ENCODE results near the gene CSNK1G2. TPM values are rescaled to one million over a fixed set of nuclear protein-coding genes. Genes with fewer than 3 reads are reported as not detected.

The CSNK1G2 gene
- polyA plus RNA-seq, 2 of the 4 experiments (the other 2 are of a cell fraction): 15.5 to 42.0 TPM

- WGBS (ENCODE audit: missing lambda C conversion rate): 92% methylated on average over 5 of the region's 40 CpGs
- POLR2A ChIA-PET: interaction anchor here (0.6 kb wide), 1 partner anchor 325 kb away, joined by 3 read pairs; no protein-coding TSS in a partner anchor
- FAIRE-seq (no peak), ATAC-seq (peak in 1 of 2 experiments; percentile 11; a peak in 2 of 6 replicates), DNase-seq (ENCODE audit: low read depth in 1 of 2, low spot score in 1 of 2) (no peak)
- H3K4me3 ChIP-seq: no peak overlapping the region
- no peak overlapping the region for H3K4me2 ChIP-seq
- H3K4me1 ChIP-seq: no peaks in the 10 kb centered on the region
- CTCF ChIA-PET: interaction anchor here (1.0 kb wide), 2 partner anchors 12 to 27 kb away, joined by 3 read pairs; no protein-coding TSS in a partner anchor
- H3K9me3 ChIP-seq: no peaks in the 10 kb centered on the region
- no peak for TF ChIP-seq MAZ (IDR thresholded peaks at IDR 0.05; ENCODE audit: borderline replicate concordance, low read depth, low read length)
- no peak for TF ChIP-seq CHD4 (IDR thresholded peaks at IDR 0.05; ENCODE audit: borderline replicate concordance)
- TF ChIP-seq NPAS2 (CRISPR knock-in tag; IDR thresholded peaks at IDR 0.05; ENCODE audit: borderline replicate concordance): no peak
- TF ChIP-seq ESRRA (IDR thresholded peaks at IDR 0.05; ENCODE audit: borderline replicate concordance, low read length): no peak
- no peak for TF ChIP-seq CBX2 (IDR thresholded peaks at IDR 0.05; ENCODE audit: borderline replicate concordance, low read depth)
- TF ChIP-seq SREBF2 (IDR thresholded peaks at IDR 0.05): no peak
- no peak for TF ChIP-seq ZSCAN20 (CRISPR knock-in tag; IDR thresholded peaks at IDR 0.05)
- TF ChIP-seq RCOR1 (IDR thresholded peaks at IDR 0.05; ENCODE audit: low read depth, low read length): no peak
- TF ChIP-seq RNF2 (IDR thresholded peaks at IDR 0.05; ENCODE audit: borderline replicate concordance, low read depth): no peak
- TF ChIP-seq EHF (CRISPR knock-in tag; IDR thresholded peaks at IDR 0.05): no peak
- TF ChIP-seq HEYL (CRISPR knock-in tag; IDR thresholded peaks at IDR 0.05): no peak
- TF ChIP-seq HES2 (IDR thresholded peaks at IDR 0.05): no peak
- TF ChIP-seq, protein P1, sequence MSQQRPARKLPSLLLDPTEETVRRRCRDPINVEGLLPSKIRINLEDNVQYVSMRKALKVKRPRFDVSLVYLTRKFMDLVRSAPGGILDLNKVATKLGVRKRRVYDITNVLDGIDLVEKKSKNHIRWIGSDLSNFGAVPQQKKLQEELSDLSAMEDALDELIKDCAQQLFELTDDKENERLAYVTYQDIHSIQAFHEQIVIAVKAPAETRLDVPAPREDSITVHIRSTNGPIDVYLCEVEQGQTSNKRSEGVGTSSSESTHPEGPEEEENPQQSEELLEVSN (IDR thresholded peaks at IDR 0.05; ENCODE audit: borderline replicate concordance, low read depth): no peak
- TF ChIP-seq, protein P2, sequence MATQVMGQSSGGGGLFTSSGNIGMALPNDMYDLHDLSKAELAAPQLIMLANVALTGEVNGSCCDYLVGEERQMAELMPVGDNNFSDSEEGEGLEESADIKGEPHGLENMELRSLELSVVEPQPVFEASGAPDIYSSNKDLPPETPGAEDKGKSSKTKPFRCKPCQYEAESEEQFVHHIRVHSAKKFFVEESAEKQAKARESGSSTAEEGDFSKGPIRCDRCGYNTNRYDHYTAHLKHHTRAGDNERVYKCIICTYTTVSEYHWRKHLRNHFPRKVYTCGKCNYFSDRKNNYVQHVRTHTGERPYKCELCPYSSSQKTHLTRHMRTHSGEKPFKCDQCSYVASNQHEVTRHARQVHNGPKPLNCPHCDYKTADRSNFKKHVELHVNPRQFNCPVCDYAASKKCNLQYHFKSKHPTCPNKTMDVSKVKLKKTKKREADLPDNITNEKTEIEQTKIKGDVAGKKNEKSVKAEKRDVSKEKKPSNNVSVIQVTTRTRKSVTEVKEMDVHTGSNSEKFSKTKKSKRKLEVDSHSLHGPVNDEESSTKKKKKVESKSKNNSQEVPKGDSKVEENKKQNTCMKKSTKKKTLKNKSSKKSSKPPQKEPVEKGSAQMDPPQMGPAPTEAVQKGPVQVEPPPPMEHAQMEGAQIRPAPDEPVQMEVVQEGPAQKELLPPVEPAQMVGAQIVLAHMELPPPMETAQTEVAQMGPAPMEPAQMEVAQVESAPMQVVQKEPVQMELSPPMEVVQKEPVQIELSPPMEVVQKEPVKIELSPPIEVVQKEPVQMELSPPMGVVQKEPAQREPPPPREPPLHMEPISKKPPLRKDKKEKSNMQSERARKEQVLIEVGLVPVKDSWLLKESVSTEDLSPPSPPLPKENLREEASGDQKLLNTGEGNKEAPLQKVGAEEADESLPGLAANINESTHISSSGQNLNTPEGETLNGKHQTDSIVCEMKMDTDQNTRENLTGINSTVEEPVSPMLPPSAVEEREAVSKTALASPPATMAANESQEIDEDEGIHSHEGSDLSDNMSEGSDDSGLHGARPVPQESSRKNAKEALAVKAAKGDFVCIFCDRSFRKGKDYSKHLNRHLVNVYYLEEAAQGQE (IDR thresholded peaks at IDR 0.05): no peak
- TF ChIP-seq RFX5 (IDR thresholded peaks at IDR 0.05): no peak
- no peak overlapping the region for H3K27ac ChIP-seq
These were observed 16.7 kb downstream of the CSNK1G2 start for GRCh38 chr19:1957562-1958248.

GRCh38 chr19:1959928-1960589 lies 19.1 kb downstream of the CSNK1G2 start:
- CTCF ChIA-PET: interaction anchor here (1.0 kb wide), 1 partner anchor 30 kb away, joined by 3 read pairs; no protein-coding TSS in a partner anchor
- WGBS (ENCODE audit: missing lambda C conversion rate): 93% methylated on average over 17 of the region's 32 CpGs

More at GRCh38 chr19:1959928-1960589, 19.1 kb downstream of the CSNK1G2 start:
- no peak for FAIRE-seq
- Histone ChIP-seq H3K9me3 (no peaks in the 10 kb centered on the region), H3K4me3 (no peak overlapping the region), H3K27ac (no peak overlapping the region), H3K4me1 (no peaks in the 10 kb centered on the region), H3K4me2 (no peak overlapping the region)
- DNase-seq (ENCODE audit: low read depth in 1 of 2, low spot score in 1 of 2): no peak
- no peak for ATAC-seq
- TF ChIP-seq, protein P3, sequence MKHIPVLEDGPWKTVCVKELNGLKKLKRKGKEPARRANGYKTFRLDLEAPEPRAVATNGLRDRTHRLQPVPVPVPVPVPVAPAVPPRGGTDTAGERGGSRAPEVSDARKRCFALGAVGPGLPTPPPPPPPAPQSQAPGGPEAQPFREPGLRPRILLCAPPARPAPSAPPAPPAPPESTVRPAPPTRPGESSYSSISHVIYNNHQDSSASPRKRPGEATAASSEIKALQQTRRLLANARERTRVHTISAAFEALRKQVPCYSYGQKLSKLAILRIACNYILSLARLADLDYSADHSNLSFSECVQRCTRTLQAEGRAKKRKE (CRISPR knock-in tag; IDR thresholded peaks at IDR 0.05; ENCODE audit: low read depth): no peak
- no peak for TF ChIP-seq RNF2 (IDR thresholded peaks at IDR 0.05; ENCODE audit: borderline replicate concordance, low read depth)
- TF ChIP-seq CHD2 (IDR thresholded peaks at IDR 0.05; ENCODE audit: low read length, partially characterized antibody): no peak
- TF ChIP-seq ZC3H11A (IDR thresholded peaks at IDR 0.05): no peak
- no peak for TF ChIP-seq ZFP36 (IDR thresholded peaks at IDR 0.05; ENCODE audit: borderline replicate concordance, partially characterized antibody)
- no peak for TF ChIP-seq MAZ (IDR thresholded peaks at IDR 0.05; ENCODE audit: borderline replicate concordance, low read depth, low read length)
- TF ChIP-seq FOSL2 (IDR thresholded peaks at IDR 0.05): no peak
- TF ChIP-seq FOSL2 (CRISPR knock-in tag; IDR thresholded peaks at IDR 0.05): no peak
- TF ChIP-seq FOSB (CRISPR knock-in tag; IDR thresholded peaks at IDR 0.05): no peak
- TF ChIP-seq HDAC2 (IDR thresholded peaks at IDR 0.05): no peak
- no peak for TF ChIP-seq JUNB (IDR thresholded peaks at IDR 0.05)
- no peak for TF ChIP-seq BHLHE40 (IDR thresholded peaks at IDR 0.05; ENCODE audit: low read depth, low read length)
- POLR2A ChIA-PET: no interaction called here

All from A549 (cell line).